HG02870 (cell line): ENCODE measurements around the gene PLXNA3.
A peak's percentile ranks its signal among the peaks of the same experiment; 100 is the strongest.

Experiments used
- ATAC-seq: cut with Tn5 transposase; IDR thresholded peaks from one replicate; pipeline ENCODE4 v1.9.1; 2021; ENCODE audit warnings: mild to moderate bottlenecking, moderate library complexity; ENCODE audit not compliant: unreplicated experiment

The PLXNA3 gene

DNA sequence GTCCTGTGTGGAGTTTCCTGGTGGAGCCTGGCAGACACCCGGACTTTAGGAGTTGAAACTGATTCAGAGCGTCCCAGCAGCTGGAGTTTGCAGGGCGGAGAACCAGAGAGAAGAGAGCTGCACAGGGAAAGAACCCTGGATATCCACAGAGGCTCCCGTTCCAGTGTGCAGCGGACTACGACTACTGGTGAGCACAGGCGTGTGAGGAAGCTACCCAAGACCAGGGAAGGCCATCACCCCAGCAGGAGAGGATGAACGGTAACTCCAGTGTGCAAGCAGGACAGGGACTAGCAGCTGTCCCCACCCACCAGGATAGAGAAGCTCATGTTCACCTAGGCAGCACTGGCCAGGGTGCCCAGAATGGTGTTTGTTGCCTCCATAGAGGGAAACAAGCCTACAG lies 18.7 kb downstream of the PLXNA3 start:
- no peak for ATAC-seq

DNA sequence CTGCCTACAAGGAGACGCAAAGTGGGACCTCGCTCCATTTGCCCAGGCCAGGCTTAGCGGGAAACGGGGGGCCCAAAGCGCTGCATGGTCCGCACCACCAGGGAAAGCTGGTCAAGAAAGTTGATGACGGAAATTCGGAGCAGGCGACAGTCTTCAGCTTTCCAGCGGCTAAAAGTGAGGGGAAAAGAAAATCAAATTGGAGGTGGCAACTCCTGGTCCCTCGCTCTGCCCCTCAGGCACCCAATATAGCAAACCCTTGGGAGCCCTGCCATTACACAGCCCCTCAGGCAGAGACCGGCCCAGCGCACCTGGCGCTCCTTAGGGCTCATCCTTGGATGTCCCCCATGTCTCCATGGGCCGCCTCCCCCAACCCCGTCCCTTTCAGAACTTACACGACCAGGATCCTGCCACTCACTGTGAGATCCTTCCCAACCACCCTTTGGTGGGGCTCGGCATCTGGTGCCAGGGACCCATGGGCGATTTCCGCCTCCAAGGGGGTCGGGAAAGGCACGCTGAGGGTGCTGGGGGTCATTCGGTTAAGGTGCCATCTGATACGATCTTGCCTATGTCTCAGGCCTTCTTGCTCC lies 19.9 kb downstream of the PLXNA3 start:
- no peak for ATAC-seq

DNA sequence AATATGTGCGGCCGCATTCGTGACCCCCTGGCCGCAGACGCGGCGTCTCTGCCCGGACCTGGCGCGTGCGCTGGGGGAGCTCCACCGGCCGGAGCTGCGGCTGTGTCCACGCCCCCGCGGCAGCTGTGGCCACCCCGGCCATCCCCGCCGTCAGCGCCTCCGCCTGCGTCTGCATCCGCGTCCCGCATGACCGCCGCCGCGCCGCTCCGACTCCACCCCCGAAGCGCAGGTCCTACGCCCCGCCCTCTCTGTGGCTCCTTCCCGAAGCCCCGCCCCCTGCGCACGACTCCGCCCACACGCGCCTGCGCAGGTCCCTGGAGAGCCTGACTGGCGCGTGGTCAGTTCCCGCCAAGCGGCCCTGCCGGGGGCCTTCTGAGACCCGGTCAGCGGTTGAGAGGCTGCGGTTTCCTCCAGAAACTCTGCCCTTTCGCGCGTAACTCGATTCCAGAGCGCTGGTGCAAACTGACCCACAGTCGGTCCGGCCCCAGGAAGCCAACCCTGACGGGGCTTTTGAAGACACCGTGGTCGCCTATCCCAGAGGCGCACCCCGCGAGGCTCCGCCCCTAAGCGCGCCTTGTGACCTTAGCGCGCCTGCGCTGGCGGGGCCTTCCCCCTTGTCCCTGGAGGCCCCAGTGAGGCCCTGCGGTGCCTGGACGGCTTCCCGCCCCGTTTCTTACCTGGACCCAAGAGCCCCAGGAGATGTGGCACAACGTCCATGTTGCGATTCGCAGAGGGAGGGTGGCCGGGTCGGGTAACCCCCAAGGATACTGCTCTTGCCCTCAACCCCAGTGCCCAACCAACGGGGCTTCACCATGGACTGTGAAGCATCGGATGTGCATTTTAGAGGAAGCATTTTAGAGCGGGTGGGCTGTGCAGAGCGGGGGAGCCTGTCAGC lies 20.9 kb downstream of the PLXNA3 start, which contains the start of gene LAGE3:
Gene LAGE3 (minus strand): TSS at position 554 of the 895 bp plus-strand sequence. CDS start 366 bp downstream, at position 188.
- peak; percentile 82 for ATAC-seq

DNA sequence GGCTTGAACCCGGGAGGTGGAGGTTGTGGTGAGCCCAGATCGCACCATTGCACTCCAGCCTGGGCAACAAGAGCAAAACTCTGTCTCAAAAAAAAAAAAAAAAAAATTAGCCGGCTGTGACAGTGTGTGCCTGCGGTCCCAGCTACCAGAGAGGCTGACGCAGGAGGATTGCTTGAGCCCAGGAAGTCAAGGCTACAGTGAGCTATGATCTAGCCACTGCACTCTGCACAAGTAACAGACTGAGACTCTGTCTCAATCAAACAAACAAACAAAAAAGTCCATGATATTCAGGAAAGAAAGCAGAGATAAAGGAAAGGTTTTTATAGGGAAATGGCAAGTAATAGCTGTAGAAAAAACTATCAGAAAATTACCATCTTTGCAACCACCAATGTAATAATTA lies 23.1 kb downstream of the PLXNA3 start:
- no peak for ATAC-seq

DNA sequence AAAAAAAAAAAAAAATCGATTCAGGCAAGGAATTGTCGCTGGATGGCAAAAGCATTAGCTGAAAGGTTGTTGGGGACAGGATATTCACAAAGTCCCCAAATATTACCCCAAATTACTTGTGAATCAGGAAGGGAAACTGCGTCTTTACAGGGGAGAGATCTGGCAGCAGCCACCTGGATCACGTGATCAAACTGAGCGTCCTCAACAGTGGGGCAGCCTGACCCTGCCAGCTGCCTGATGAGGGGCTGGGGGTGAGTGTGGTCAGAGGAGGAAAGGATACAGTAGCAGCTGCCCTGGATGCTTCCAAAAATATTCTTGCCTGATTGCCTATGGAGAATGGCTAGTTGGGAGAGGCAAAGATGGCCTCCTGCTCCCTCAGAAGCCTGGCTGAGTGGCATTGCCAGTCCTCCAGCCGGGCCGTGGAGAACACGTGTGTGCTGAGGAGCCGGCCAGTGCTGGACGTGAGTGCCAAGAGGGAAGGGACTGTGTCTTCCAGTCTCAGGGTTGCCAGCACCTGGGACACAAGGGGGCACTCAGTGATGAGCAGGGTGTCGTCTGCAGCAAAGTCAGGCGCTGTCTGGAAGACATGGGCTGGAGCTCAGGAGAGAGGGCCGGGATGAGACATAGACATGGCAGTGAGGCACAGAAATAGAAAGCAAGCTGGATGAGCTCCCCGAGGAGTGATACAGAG lies 24.0 kb downstream of the PLXNA3 start:
- ATAC-seq = no peak

DNA sequence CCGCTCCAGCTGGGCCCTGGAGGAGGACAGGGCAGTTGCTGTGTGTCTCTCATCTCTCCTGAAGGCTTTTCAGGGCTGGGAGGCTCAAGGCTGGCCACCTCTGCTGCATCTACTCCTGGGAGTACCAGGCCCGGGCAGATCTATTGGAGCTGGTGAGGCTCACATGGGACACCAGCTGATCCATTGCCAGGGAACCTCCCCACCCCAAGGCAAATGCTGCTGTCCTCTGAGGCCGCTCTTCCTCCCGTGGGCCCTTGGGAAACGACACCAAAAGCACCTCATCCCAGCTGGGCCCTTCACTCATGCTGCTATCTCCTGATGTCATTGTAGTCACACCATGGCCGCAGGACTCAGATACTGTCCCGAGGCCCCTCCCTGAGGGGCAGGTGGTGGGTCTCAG lies 24.7 kb downstream of the PLXNA3 start:
- ATAC-seq = no peak

DNA sequence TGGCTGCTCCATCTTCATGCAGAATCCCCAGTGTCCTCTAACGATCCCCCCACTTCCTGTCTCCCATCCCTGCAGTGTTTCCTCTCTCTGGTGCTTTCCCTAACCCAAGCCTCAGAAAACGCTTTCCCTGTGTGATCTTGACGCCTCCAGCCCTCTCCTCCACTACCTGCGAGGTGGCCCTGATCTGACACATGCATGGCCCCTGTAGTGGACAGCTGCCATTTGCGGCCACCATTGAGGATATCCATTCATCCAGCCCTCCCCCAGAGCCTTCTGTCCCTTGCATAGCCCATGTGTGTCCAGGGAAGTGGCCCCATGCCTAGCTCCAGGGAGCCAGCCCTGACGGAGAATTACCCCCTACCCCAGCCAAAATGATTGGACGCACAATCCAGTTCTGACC lies 25.2 kb downstream of the PLXNA3 start:
- ATAC-seq = no peak

DNA sequence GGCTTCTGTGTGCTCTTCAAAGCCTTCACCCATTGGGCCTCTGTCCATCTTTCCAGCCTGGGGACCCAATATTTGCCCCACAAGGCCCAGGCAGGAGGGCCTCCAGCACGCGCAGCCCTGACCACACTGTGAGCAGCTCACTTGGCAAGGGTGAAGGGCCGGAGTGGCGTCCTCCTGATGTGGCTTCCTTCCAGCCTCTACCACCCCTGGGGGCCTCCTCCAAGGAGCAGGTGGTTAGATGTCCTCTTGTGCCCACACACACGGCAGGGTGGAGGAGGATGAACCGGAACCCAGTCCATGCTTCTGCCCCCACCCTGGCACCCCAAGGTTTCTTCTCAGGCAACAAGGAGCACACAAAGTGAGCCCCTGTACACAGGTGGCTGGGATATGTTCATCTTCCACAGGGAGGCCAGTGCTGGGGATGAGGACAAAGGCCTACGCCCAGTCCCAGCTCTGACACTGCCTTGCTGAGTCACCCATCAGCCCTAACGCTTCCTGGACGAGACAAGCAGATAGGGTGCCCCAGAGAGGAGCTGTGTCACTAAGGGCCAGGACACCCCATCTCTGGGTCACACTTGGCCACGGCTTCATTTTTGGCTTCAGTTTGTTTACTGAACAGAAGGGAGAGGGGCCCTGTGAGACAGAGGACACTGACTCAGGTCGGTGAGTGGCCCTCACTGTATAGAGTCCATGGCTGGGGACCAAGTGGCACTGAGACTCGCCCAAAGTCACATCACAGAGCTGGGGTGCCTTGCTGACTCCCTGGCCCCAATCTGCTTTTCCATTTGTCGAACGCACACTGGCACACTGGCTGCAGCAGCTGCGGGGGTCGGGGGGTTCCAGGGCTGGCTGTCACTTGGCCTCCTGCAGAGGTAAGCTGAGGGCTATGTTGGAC lies 26.4 kb downstream of the PLXNA3 start:
- no peak for ATAC-seq

DNA sequence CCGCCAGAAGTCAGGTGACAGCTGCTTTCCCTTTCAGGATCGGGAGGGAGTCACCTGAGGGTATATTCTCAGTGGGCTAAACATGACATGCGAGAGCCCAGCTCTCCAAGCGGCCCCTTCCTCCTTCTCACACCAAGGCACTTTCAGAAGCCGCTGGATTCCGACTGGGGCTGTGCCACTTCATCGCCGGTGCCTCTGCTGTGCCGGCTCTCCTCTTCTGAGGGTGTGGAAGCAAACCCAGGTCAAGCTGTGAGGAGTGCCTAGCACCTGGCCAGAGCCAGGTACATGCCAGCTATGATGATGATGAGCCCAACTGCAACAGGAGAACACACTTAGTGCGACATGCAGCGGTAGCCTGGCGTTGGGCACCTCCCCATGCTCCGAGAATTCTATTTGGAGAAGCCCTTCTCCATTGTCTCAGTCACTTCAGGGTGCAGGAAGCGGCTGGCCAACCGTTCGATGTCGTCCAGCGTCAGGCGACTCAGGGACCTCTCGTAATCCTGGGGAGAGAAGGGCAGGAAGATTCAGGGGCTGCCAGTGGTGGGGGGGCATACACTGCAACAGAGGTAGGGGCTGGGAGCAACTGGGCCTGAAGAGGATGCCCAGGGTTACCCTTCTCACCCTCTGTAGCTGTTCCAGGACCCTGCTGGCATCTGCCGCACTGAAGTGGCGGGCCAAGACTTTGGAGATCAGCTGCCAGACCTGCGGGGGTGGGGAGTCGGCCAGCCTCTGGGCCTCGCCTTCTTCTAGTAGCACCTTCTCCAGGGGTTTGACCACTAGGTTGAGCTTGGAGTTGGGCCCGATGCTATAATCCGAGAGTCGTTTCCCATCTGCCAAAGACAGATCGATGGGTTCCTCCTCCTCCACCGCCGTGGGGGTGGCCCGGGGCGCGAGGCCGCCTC lies 27.3 kb downstream of the PLXNA3 start:
- ATAC-seq = no peak

DNA sequence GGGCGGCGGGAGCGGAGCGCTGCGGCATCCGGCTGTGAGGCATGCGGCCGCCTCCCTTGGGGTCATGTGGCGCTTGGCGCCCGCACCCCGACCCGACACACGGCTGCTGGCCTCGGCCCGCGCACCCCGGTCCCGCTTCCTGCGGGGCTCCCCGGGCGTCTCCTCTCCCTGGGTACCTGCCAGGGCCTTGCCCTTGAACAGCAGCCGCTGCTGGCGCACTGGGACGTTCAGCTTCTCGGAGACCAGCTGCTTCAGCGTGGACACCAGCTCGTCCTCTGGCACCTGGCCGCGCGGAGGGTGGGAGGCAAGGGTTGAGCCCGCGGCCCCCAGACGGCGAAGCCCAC lies 27.9 kb downstream of the PLXNA3 start:
- ATAC-seq = no peak

DNA sequence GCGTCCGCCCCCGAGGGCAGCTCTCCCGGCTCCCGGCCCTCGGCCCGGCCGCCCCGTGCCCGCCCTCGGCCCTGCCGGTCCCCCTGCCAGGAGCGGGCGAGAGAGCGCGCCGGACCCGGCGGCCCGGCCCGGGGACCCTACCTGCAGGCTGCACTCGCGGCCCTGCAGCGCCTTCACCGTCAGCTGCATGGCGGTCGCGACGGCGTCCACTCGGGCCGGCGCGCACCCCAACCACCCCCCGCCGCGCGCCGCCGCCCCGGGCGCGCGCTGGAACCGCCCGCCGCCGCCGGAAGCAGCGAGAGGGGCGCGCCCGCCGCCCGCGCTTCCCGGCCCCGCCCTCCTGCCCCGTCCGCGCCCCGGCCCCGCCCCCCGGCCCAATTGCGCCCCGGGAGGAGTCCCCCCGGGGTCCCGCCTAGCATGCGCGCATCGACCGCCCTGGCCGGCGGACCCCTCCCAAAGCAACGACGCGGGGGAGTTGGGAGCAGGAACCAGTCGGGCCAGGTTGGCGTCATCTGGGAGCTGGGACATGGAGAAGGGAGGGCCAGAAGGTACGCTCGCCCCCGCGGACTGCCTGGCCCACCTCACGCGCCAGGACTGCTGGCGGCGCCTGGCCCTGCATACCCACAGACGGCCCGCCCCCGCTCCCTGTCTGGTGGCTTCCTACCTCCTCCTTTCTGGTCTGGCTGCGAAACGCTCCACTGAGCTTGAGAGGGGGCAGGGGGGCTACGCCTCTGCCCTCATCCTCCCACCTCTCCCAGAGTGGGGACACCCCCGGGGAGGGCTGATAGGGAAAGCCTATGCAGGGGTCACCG lies 28.5 kb downstream of the PLXNA3 start, which contains the start of gene UBL4A:
Gene UBL4A (minus strand): TSS at position 220 of the 812 bp plus-strand sequence. CDS start 31 bp downstream, at position 189.
- ATAC-seq = no peak

DNA sequence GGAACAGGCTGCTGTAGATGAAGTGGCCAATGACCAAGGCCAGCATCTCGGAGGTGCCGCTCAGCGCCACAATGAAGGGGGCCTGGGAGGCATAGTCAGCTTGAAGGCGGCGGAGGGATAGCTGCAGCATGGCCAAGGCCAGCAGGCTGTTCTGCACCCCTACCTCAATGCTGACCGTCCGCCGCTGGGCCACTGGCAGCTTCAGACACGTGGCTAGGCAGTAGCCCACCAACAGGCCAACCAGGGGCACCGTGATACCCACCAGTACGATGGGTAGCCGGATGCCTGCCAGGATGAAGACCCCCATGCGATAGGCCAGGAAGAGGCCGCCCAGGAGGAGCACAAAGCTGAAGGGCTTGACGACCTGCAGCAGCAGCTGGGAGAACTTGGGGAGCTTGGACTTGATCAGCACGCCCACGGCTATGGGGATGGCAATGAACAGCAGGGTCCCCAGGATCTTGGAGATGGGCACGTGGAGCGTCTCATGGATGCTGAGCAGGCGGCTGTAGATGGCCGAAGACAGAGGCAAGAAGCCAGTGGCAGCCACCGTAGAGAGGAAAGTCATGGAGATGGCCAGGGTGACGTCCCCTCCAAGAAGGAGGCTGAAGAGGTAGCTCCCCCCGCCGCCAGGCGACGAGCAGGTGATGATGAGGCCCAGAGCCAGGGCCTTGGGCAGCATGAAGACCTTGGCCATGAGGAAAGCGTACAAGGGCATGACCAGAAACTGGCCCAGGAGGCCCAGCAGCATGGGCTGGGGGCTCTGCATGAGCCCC lies 29.6 kb downstream of the PLXNA3 start:
- no peak for ATAC-seq

DNA sequence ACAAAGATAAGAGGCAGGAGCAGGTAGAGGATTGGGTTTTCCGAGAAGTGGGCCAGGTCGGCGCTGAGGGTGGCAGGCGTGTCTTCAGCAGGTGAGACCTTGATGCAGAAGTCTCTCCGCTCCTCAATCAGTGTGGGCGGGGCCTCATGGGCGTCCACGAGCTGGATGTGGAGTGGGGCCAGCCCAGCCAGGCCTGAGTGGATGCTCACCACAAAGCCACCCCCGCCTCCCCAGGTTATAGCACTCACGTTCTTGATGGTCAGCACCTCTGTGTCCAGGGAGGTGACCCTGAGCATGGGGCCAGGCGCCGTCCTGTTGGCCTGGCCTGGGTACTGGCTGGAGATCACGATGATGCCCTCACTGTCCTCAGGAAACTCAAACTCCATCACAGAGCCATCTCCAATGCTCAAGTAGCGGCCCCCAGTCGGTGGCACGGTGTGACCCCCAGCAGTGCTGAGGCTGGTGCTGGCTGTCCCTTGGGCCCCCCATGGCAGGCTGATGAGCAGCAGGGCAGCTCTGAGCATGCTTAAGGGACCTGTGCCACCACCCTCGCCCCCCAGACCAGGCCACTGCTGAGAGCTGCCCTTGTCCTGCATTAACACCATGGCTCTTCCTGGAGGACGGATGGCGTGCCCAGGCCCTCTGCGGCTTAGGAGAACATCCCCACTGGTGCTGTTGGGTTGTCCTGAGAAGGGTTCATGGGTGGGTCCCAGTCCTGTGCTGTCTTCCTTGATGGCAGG lies 30.4 kb downstream of the PLXNA3 start:
- ATAC-seq = no peak

DNA sequence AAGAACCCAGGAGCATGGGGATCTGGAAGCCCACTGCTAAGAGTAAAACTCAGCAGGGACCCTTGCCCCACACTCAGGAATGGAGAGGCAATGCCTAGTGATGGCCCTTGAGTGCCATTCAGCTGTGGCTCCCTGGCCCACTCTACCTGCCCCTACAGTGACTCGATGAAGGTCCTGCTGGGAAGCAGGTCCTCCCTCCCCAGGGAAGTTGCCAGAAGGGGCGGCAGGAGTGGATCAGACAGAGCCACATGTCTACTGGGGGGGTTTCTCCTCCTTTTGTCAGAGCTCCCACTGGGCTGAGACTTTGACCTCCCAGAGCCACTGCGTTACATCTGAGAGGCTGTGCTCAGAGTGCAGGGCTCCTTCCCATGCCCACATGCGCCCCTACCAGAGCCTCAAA lies 31.1 kb downstream of the PLXNA3 start:
- ATAC-seq = no peak

DNA sequence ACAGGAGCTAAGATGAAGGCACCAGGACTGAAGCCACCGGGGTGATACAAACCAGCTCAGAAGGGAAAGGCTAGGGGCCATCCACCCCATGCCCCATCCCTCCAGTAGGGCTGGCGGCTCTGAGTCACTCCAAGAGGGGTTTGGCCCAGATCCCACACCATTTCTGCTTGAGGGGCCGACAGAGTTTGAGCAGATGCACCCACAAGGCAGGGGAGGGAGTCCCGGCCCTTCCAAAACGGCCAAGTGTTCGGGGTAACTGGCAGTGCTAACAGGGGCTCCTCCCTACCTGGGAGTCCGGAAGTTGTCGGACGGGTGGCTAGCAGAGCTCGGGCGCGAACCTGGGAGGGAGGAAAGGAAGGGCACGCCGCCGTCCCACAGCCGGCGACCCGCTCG lies 31.9 kb downstream of the PLXNA3 start:
- no peak for ATAC-seq

DNA sequence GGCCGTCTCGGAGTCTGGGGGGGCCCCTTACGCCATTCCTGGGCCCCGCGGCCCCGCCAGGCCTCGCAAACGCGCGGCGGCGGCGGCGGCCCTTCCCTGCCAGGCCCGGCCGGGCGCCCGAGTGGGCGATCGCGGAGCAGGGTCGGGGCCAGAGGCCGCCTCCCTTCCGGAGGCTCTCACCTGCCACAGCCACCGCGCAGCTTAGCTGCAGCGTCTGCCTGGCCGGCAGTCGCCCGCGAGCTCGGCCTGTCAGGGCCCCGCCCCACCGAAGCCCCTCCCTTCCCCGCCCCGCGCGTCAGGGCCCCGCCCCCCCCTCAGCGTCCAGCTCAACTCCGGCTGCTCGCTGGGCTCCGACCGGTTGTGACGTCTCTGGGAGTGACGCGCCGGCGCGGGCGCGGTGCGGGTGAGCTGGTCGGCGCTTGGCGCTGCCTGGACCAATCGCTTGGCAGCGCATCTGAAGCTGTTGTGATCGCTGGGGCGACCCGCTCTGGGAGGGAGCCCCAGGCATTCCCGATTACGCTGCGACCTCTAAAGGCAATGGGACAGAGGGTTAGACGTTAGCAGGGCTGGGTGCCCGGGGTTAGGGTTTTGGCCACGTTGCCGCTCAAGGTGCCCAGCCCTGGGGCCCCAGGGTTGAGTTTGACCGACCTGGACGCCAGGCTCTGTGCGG lies 32.5 kb downstream of the PLXNA3 start, which contains the start of gene SLC10A3:
Gene SLC10A3 (minus strand): TSS at position 216 of the 670 bp plus-strand sequence. CDS start 1,689 bp downstream, outside the sequence.
- peak; percentile 67 for ATAC-seq

DNA sequence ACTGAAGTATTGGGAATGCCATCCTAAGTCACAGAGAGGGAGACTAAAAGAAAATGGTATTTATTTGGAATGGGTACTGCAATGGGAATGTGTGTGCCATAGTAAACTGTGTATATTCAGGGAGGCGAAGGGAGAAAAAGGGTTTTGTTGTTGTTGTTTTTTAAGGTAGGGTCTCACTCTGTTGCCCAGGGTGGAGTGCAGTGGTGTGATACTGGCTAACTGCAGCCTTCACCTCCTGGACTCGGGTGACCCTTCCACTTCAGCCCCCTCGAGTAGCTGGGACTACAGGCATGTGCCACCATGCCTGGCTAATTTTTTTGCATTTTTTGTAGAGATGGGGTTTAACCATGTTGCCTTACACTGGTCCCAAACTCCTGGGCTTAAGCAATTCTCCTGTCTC lies 36.6 kb downstream of the PLXNA3 start:
- no peak for ATAC-seq
